Measurements from ENCODE around the gene PAK5.

PAK5 gene

GRCh38 chr20:9493803-9494202, 345.1 kb downstream of the PAK5 start:
- DNase-seq (ENCODE audit: low spot score): no peak

DNA sequence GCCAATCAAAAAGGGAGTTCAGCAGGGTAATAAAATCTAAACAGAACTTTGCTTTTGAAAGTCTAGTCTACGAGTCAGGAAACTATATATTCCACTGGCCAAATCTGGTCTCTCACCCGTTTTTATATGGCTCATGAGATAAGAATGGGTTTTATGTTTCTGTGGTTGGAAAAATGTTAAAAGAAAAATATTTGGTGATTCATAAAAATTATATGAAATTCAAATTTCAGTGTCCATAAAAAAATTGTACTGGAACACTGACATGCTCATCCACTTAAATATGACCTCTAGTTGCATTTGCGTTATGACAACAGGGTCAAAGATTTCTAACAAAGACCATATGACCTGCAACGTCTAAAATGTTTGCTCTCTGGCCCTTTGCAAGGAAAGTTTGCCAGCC, 346.8 kb downstream of the PAK5 start:
- DNase-seq (ENCODE audit: low spot score): no peak

- no peak for DNase-seq (ENCODE audit: low spot score)
Observed at GRCh38 chr20:9491324-9491723, 347.6 kb downstream of the PAK5 start.

DNA sequence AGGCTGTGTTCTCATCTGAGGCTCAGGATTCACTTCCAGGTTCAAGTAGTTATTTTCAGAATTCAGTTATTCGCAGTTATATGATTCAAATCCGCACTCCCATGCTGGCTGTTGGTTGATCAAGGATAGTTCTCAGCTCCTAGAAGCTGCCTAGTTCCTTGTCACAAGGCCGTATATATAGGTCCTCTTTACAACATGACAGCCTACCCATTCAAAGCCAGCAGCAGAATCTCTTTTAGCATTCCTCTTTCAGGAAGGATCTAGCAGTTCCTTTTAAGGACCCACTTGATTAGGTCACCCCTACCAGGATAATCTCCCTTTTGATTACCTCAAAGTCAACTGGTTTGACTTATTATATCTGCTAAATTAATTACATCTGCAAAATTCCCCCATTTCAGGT, 348.2 kb downstream of the PAK5 start:
- DNase-seq (ENCODE audit: low spot score): no peak

DNA sequence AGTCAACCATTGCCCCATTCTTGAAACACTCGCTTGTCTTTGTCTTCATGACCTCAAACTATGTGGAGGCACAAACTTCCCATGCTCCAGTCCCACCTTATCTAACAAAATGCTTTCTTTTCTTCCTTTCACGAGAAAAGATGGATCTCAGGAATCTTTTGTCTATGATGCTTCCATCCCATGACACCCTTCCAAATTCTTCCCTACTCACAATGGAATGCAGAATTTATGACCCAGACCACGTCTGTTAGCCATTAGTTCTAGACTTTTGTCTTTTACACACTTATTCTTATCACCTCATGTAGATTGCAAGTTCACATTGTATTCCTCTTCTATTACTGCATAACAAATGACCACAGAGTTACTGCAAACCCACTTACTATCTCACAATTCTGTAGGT, 348.7 kb downstream of the PAK5 start:
- DNase-seq (ENCODE audit: low spot score): peak; percentile 11

DNA sequence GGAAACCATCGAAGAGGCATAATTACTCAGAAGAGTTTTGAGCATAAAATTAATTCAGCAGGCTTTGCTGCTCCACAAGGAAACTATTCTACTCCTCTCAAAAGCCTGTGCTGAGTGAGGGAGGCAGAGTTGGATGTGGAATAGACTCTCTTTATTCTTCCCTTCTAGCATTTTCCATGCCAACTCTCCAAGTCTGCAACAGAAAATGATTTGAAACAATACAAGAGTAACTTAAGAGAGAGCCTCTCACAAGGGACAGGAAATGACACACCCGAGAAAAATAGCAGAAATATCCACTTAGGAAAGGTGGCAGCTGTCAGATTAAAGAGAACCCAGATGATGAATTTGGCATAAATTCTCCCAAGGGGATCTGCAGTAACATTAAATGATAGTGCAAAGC, 350.8 kb downstream of the PAK5 start:
- DNase-seq (ENCODE audit: low spot score): no peak
